Panc1 (cell line): ENCODE results near the gene NDST1.

Experiments used
- CTCF ChIP-seq: fragments of 450-650 bp; IDR thresholded peaks from 2 replicates; pipeline ENCODE4 v1.5.1; 2017; ENCODE audit warnings: mild to moderate bottlenecking
- TF ChIP-seq, protein P1 (sequence below), 2 experiments: IDR thresholded peaks; 2 replicates each; pipeline ENCODE4 v1.6.1; 2011 to 2012; ENCODE audit warnings: low read depth in 2 of 2, control low read depth in 1 of 2, low read length in 1 of 2, mild to moderate bottlenecking in 1 of 2, moderate library complexity in 1 of 2; ENCODE audit not compliant: insufficient read depth in 1 of 2

DNA sequence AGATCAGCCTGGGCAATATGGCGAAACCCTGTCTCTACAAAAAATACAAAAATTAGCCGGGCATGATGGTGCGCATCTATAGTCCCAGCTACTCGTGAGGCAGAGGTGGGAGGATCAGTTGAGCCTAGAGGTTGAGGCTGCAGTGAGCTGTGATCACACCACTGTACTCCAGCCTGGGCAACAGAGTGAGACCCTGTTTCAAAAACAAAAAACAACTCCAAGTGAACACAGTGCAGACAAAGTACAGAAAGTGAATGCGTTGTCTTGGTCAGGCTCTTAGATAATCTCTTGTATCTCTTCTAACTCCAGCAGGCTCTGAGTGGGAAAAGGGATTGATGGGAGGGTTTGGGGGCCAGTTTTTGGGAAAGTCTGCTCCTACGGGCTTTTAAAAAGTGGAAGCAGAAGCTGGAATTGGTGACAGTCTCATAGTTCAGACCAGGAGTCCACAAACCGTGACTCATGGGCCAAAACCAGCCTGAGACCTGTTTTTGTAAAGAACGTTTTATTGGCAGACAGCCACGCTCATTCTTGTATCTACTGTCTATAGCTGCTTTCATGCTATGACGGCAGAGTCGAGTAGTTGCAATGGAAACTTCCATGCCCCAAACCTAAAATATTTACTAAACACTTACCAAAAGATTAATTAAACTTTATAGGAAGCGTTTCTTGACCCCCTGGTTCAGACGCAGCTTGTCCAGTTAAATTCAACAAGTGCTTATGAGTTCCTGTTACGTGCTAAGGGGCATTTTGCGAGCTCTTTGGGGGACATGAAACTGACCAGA is 32.9 kb downstream of the NDST1 start:
- TF ChIP-seq, protein P1, sequence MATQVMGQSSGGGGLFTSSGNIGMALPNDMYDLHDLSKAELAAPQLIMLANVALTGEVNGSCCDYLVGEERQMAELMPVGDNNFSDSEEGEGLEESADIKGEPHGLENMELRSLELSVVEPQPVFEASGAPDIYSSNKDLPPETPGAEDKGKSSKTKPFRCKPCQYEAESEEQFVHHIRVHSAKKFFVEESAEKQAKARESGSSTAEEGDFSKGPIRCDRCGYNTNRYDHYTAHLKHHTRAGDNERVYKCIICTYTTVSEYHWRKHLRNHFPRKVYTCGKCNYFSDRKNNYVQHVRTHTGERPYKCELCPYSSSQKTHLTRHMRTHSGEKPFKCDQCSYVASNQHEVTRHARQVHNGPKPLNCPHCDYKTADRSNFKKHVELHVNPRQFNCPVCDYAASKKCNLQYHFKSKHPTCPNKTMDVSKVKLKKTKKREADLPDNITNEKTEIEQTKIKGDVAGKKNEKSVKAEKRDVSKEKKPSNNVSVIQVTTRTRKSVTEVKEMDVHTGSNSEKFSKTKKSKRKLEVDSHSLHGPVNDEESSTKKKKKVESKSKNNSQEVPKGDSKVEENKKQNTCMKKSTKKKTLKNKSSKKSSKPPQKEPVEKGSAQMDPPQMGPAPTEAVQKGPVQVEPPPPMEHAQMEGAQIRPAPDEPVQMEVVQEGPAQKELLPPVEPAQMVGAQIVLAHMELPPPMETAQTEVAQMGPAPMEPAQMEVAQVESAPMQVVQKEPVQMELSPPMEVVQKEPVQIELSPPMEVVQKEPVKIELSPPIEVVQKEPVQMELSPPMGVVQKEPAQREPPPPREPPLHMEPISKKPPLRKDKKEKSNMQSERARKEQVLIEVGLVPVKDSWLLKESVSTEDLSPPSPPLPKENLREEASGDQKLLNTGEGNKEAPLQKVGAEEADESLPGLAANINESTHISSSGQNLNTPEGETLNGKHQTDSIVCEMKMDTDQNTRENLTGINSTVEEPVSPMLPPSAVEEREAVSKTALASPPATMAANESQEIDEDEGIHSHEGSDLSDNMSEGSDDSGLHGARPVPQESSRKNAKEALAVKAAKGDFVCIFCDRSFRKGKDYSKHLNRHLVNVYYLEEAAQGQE (IDR thresholded peaks at IDR 0.05; ENCODE audit: insufficient read depth in 1 of 2, low read depth in 2 of 2, low read length in 1 of 2) = no peak
- no peak for TF ChIP-seq CTCF
